GM12878 (cell line): ENCODE results near the gene TMEM235. TPM values are rescaled to one million over a fixed set of nuclear protein-coding genes. Genes with fewer than 3 reads are reported as not detected.

ENCODE experiments used
- HDAC6 ChIP-seq: fragments of 200-600 bp; sonication (generic); IDR thresholded peaks from one replicate; pipeline ENCODE4 v1.8.0; 2017; ENCODE audit warnings: antibody characterized with exemption; ENCODE audit not compliant: unreplicated experiment
- MXI1 ChIP-seq: fragments of 150-350 bp; IDR thresholded peaks from 2 replicates; pipeline ENCODE4 v1.6.1; 2011; ENCODE audit warnings: low read depth, mild to moderate bottlenecking, inconsistent platforms, low read length, improper control_type of control experiment
- POLR2AphosphoS2 ChIP-seq: IDR thresholded peaks from 2 replicates; pipeline ENCODE4 v1.6.1; 2011; ENCODE audit warnings: low read depth, mild to moderate bottlenecking, low read length, improper control_type of control experiment, moderate library complexity
- RFX5 ChIP-seq: IDR thresholded peaks from 2 replicates; pipeline ENCODE4 v1.6.1; 2011; ENCODE audit warnings: low read depth, low read length, improper control_type of control experiment
- polyA plus RNA-seq, 11 experiments: library from polyadenylated mRNA; depleted of rRNA in 4 of 11; unstranded in 6 of 11; stranded (reverse) in 5 of 11; fragments of >200 nt; fragmentation: Nextera tagmentation in 4 of 11; fragmentation: Illumina TruSeq in 1 of 11; extraction: Ambion mirVana in 4 of 11; extraction: Trizol in 1 of 11; gene quantifications; 1 replicate in 1 of 11; 2 replicates in 10 of 11; pipeline versions ENCODE4 v1.2.1 to v1.2.3, GENCODE V29; 2011 to 2016; ENCODE audit warnings: inconsistent platforms in 2 of 11, missing spikeins in 2 of 11, low read depth in 1 of 11
- total RNA-seq, 4 experiments: library from RNA; depleted of rRNA in 3 of 4; stranded (reverse); fragments of >200 nt in 3 of 4; fragmentation: Illumina TruSeq in 1 of 4; extraction: Trizol in 1 of 4; gene quantifications; 2 replicates each; pipeline versions ENCODE4 v1.2.1 to v1.2.3, GENCODE V29; 2013 to 2021
- TF ChIP-seq, protein P1 (sequence below): fragments of 450-650 bp; IDR thresholded peaks from 2 replicates; pipeline ENCODE4 v1.6.1; 2016; ENCODE audit warnings: mild to moderate bottlenecking
- TF ChIP-seq, protein P2 (sequence below): fragments of 450-650 bp; IDR thresholded peaks from 2 replicates; pipeline ENCODE4 v1.6.1; 2017; ENCODE audit warnings: mild to moderate bottlenecking, moderate library complexity
- TF ChIP-seq, protein P3 (sequence below): fragments of 450-650 bp; conservative IDR thresholded peaks from 2 replicates; pipeline ENCODE4 v1.6.1; 2017; ENCODE audit warnings: mild to moderate bottlenecking, moderate library complexity

The TMEM235 gene
- total and polyA plus RNA-seq, 10 of the 15 experiments (the other 5 are each of a cell fraction or from before 2014, with no cell fraction given), result not detected

DNA sequence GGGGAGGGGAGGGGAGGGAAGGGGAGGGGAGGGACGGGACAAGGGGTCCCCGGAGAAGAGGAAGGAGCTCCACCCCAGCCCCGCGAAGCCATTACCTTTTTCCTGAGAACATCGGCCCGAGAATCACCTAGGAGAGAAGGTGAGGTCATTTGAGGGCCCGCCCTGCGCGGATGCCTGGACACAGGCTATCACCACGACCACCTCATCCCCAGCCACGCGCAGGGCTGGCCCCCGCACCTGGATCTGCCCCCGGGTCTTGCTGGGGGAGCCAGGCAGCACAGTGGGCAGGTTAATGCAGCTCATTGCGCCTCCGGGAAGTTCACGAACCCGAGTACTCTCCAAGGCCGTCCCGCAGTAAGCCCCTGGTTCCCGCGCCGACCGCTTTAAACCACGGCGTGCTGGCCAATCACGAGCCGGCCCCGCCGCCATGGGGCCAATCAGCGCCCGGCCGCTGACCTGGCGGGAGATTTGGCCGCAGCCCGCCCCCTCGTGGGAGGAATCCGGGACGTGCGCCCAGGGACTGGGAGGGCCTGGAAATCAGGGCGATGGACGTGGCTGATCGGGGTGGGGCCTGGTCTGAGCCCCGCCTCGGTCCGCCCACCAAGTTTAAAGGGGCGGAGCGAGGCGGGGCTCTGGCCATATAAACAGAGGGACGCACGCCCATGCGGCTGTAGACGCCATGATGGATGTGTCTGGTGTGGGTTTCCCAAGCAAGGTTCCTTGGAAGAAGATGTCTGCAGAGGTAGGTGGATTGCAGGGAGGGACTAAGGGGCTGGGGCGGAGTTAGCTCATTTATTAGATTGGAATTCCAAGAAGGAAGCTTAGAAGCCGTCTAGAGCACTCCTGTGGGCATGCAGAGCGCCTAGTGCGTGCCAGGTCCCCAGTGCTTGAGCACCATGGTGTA, 44.5 kb upstream of the TMEM235 start, which contains the start of the genes AFMID and TK1 (continued):
- peak; percentile 58; the same call in 1 of the 2 replicates for TF ChIP-seq RFX5
- TF ChIP-seq, protein P1, sequence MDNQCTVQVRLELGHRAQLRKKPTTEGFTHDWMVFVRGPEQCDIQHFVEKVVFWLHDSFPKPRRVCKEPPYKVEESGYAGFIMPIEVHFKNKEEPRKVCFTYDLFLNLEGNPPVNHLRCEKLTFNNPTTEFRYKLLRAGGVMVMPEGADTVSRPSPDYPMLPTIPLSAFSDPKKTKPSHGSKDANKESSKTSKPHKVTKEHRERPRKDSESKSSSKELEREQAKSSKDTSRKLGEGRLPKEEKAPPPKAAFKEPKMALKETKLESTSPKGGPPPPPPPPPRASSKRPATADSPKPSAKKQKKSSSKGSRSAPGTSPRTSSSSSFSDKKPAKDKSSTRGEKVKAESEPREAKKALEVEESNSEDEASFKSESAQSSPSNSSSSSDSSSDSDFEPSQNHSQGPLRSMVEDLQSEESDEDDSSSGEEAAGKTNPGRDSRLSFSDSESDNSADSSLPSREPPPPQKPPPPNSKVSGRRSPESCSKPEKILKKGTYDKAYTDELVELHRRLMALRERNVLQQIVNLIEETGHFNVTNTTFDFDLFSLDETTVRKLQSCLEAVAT, result 0 out of 2 replicates have a peak, but pooled peaks have one; percentile 17
- peak; percentile 99 for TF ChIP-seq MXI1
- TF ChIP-seq, protein P2, sequence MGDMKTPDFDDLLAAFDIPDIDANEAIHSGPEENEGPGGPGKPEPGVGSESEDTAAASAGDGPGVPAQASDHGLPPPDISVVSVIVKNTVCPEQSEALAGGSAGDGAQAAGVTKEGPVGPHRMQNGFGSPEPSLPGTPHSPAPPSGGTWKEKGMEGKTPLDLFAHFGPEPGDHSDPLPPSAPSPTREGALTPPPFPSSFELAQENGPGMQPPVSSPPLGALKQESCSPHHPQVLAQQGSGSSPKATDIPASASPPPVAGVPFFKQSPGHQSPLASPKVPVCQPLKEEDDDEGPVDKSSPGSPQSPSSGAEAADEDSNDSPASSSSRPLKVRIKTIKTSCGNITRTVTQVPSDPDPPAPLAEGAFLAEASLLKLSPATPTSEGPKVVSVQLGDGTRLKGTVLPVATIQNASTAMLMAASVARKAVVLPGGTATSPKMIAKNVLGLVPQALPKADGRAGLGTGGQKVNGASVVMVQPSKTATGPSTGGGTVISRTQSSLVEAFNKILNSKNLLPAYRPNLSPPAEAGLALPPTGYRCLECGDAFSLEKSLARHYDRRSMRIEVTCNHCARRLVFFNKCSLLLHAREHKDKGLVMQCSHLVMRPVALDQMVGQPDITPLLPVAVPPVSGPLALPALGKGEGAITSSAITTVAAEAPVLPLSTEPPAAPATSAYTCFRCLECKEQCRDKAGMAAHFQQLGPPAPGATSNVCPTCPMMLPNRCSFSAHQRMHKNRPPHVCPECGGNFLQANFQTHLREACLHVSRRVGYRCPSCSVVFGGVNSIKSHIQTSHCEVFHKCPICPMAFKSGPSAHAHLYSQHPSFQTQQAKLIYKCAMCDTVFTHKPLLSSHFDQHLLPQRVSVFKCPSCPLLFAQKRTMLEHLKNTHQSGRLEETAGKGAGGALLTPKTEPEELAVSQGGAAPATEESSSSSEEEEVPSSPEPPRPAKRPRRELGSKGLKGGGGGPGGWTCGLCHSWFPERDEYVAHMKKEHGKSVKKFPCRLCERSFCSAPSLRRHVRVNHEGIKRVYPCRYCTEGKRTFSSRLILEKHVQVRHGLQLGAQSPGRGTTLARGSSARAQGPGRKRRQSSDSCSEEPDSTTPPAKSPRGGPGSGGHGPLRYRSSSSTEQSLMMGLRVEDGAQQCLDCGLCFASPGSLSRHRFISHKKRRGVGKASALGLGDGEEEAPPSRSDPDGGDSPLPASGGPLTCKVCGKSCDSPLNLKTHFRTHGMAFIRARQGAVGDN, result peak; percentile 54; the same call in 1 of the 2 replicates
- TF ChIP-seq HDAC6, result peak; percentile 41
- TF ChIP-seq, protein P3, sequence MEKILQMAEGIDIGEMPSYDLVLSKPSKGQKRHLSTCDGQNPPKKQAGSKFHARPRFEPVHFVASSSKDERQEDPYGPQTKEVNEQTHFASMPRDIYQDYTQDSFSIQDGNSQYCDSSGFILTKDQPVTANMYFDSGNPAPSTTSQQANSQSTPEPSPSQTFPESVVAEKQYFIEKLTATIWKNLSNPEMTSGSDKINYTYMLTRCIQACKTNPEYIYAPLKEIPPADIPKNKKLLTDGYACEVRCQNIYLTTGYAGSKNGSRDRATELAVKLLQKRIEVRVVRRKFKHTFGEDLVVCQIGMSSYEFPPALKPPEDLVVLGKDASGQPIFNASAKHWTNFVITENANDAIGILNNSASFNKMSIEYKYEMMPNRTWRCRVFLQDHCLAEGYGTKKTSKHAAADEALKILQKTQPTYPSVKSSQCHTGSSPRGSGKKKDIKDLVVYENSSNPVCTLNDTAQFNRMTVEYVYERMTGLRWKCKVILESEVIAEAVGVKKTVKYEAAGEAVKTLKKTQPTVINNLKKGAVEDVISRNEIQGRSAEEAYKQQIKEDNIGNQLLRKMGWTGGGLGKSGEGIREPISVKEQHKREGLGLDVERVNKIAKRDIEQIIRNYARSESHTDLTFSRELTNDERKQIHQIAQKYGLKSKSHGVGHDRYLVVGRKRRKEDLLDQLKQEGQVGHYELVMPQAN, result peak; percentile 96
- TF ChIP-seq POLR2AphosphoS2, result peak; percentile 95
